Smooth muscle cell (in vitro differentiated cells): Measurements from ENCODE around the gene MAGIX. TPM values are rescaled to one million over a fixed set of nuclear protein-coding genes. Genes with fewer than 3 reads are reported as not detected.

Source experiments
- DNase-seq: peaks from one replicate; lab custom pipeline; 2025; ENCODE audit not compliant: unreplicated experiment; lab: John Stamatoyannopoulos, UW
- H2AFZ ChIP-seq: fragments of 200-600 bp; sonication (generic); 2 replicates; pipeline ENCODE4 v1.6.0; 2016; ENCODE audit warnings: antibody characterized with exemption, low read depth, mild to moderate bottlenecking
- H3F3A ChIP-seq: fragments of 200-600 bp; sonication (generic); 2 replicates; pipeline ENCODE4 v1.6.0; 2017; ENCODE audit warnings: antibody characterized with exemption, low read depth
- H3K27ac ChIP-seq: fragments of 200-600 bp; sonication (generic); 2 replicates; pipeline ENCODE4 v1.5.1; 2016; ENCODE audit warnings: low read depth, mild to moderate bottlenecking
- H3K27me3 ChIP-seq: fragments of 200-600 bp; sonication (generic); 2 replicates; pipeline ENCODE4 v1.6.1; 2016; ENCODE audit warnings: low read depth, mild to moderate bottlenecking
- H3K36me3 ChIP-seq: fragments of 200-600 bp; sonication (generic); 2 replicates; pipeline ENCODE4 v1.5.1; 2016; ENCODE audit warnings: low read depth
- H3K4me1 ChIP-seq: fragments of 200-600 bp; sonication (generic); 2 replicates; pipeline ENCODE4 v1.5.1; 2016; ENCODE audit warnings: low read depth
- H3K4me2 ChIP-seq: fragments of 200-600 bp; sonication (generic); 2 replicates; pipeline ENCODE4 v1.6.0; 2016; ENCODE audit warnings: mild to moderate bottlenecking
- H3K4me3 ChIP-seq: fragments of 200-600 bp; sonication (generic); 2 replicates; pipeline ENCODE4 v1.5.1; 2016; ENCODE audit warnings: mild to moderate bottlenecking
- H3K79me2 ChIP-seq: fragments of 200-600 bp; sonication (generic); 2 replicates; pipeline ENCODE4 v1.6.0; 2016; ENCODE audit warnings: low read depth, mild to moderate bottlenecking
- H3K9ac ChIP-seq: fragments of 200-600 bp; sonication (generic); 2 replicates; pipeline ENCODE4 v1.6.0; 2016; ENCODE audit warnings: low read depth
- H3K9me3 ChIP-seq: fragments of 200-600 bp; sonication (generic); replicated peaks from 2 replicates; pipeline ENCODE4 v1.5.1; 2016; ENCODE audit warnings: low read depth
- H4K20me1 ChIP-seq: fragments of 200-600 bp; sonication (generic); 2 replicates; pipeline ENCODE4 v1.6.0; 2016; ENCODE audit warnings: low read depth
- WGBS: methylation state at CpG from one replicate; pipeline ENCODE4 v1.1.7; 2016; ENCODE audit warnings: low lambda C conversion rate; 5-methylcytosine and 5-hydroxymethylcytosine counted together
- polyA plus RNA-seq: library from polyadenylated mRNA; unstranded; fragments of >200 nt; fragmentation: Nextera tagmentation; extraction: Ambion mirVana; gene quantifications from 2 replicates; pipeline ENCODE4 v1.2.1, GENCODE V29; 2016
- total RNA-seq: library from RNA; depleted of rRNA; stranded (reverse); fragments of >200 nt; gene quantifications from 2 replicates; pipeline ENCODE4 v1.2.3, GENCODE V29; 2014
- TF ChIP-seq, protein P1 (sequence below): fragments of 200-600 bp; sonication (generic); IDR thresholded peaks from 2 replicates; pipeline ENCODE4 v1.5.1; 2017; ENCODE audit warnings: borderline replicate concordance, mild to moderate bottlenecking, antibody characterized with exemption; ENCODE audit not compliant: insufficient read depth, poor library complexity, severe bottlenecking

MAGIX gene
- total and polyA plus RNA-seq, 2 experiments from 2014 or later: 0.45 to 3.8 TPM

DNA sequence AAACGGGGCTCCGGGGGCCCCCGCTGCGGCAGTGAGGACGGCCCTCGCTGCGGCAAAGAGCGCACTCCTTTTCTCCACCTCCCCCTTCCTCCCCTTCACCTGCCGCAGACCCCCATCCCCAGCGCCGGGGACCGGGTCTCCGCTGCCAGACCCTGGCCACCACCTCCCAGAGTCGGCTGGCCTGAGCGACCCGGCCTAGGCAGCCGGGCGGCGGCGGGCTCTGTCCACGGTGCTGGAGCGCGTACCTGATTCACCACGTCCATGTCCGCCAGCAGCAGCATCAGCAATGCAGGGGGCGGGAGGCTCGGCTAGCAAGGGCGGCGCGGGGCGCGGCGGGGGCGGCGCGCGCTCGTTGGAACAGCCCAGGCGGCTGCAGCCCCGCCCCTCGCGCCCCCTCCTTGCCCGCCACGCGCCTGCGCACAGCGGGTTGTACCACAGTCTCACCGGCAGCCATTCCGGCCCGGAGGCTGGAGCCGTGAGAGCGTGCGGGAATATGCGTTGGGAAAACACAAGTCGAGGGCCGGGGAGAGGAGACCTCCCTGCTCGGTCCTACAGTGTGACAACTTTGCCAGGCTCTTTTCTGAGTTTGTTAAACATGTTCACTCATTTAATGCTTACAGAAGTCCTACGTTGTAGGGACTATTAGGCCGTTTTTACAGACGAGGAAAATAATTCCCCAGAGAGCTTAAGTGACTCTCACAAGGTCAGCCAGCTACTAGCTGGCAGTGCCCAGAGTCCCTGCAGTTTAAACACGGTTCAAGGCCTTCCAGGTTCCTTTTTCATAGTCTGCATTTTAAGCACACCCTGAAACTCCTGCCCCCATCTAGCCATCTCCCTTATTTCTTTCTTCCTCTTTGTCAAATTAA, 37.6 kb downstream of the MAGIX start, which contains the start of gene SYP:
Gene SYP, minus strand, starts transcription at position 288 of the 866 bp plus-strand sequence. Its CDS starts 7 bp downstream, at position 281.
- Histone ChIP-seq H3K27ac (no peak within 1 kb of the TSS), H3K4me1 (no peaks in the 10 kb centered on the region), H3K27me3 (no peaks in the 10 kb centered on the region), H3K4me2 (peak within 1 kb of the TSS; percentile 61), H4K20me1 (no peaks in the 10 kb centered on the region), H3K36me3 (no peaks in the 10 kb centered on the region), H3K79me2 (no peaks in the 10 kb centered on the region), H3K9ac (no peak within 1 kb of the TSS), H2AFZ (peak within 1 kb of the TSS; percentile 28), H3K9me3 (no peaks in the 10 kb centered on the region), H3K4me3 (peak within 1 kb of the TSS; percentile 35), H3F3A (no peaks in the 10 kb centered on the region)
- WGBS: 62% methylated on average over 52 of the region's 61 CpGs
- TF ChIP-seq, protein P1, sequence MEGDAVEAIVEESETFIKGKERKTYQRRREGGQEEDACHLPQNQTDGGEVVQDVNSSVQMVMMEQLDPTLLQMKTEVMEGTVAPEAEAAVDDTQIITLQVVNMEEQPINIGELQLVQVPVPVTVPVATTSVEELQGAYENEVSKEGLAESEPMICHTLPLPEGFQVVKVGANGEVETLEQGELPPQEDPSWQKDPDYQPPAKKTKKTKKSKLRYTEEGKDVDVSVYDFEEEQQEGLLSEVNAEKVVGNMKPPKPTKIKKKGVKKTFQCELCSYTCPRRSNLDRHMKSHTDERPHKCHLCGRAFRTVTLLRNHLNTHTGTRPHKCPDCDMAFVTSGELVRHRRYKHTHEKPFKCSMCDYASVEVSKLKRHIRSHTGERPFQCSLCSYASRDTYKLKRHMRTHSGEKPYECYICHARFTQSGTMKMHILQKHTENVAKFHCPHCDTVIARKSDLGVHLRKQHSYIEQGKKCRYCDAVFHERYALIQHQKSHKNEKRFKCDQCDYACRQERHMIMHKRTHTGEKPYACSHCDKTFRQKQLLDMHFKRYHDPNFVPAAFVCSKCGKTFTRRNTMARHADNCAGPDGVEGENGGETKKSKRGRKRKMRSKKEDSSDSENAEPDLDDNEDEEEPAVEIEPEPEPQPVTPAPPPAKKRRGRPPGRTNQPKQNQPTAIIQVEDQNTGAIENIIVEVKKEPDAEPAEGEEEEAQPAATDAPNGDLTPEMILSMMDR: no peak
- DNase-seq: peak; percentile 63

DNA sequence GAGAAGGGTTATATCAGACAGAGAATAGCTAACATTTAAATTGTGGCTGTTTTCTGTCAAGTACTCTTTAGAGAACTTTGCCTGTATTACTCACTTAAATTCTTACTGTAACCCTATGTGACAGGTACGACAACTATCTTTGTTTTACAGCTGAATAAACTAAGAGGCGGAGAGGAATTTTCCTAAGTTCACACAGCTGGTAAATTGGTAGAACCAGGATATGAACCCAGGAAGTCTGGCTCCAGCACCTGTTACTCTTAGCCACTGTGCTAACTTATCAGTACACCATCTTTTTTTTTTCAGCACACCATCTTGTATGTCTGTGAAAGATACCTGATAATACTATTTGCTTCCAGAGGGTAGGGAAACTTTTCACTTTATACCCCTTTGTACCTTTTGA, 39.5 kb downstream of the MAGIX start:
- no peak overlapping the region for H3K27ac ChIP-seq
- TF ChIP-seq, protein P1: no peak
- no peak overlapping the region for H3K9ac ChIP-seq
- no peaks in the 10 kb centered on the region for H3K9me3 ChIP-seq
- H4K20me1 ChIP-seq: no peaks in the 10 kb centered on the region
- no peaks in the 10 kb centered on the region for H3K4me1 ChIP-seq
- no peaks in the 10 kb centered on the region for H3K36me3 ChIP-seq
- H3K27me3 ChIP-seq: no peaks in the 10 kb centered on the region
- H3K4me2 ChIP-seq: no peak overlapping the region
- DNase-seq: no peak
- no peak overlapping the region for H3K4me3 ChIP-seq
- no peaks in the 10 kb centered on the region for H3K79me2 ChIP-seq
- no peak overlapping the region for H2AFZ ChIP-seq
- 87% methylated on average over 2 of the region's 2 CpGs for WGBS
- no peaks in the 10 kb centered on the region for H3F3A ChIP-seq

DNA sequence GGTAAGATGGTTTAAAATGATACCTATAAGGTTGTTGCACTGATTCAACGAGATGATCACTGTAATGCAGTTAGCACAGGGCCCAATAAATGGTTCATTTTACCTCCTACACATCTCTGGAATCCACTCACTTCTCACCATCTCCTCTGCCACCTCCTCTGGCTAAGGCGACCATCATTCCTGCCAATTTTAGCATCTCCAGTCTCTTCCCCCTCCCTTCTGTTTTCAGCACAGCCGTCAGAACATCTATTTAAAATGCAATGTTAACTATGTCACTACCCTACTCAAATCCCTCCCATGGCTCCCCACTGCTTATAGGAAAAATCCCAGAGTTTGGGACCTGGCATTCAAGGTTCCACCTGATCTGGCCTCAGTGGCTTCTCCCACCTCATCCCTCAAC, 41.0 kb downstream of the MAGIX start:
- Histone ChIP-seq H3K27me3 (no peaks in the 10 kb centered on the region), H3K4me1 (no peaks in the 10 kb centered on the region), H3K4me2 (no peak overlapping the region), H3K27ac (no peak overlapping the region), H4K20me1 (no peaks in the 10 kb centered on the region), H3K4me3 (no peak overlapping the region), H3K36me3 (no peaks in the 10 kb centered on the region), H2AFZ (no peak overlapping the region), H3K79me2 (no peaks in the 10 kb centered on the region), H3K9ac (no peak overlapping the region), H3F3A (no peaks in the 10 kb centered on the region), H3K9me3 (no peaks in the 10 kb centered on the region)
- WGBS: 75% methylated on average over 3 of the region's 3 CpGs
- DNase-seq: no peak
- TF ChIP-seq, protein P1: no peak
